ENCODE results near the gene IGF1.

Gene IGF1

GRCh38 chr12:102408487-102409297 lies 71.7 kb downstream of the IGF1 start:
- Histone ChIP-seq H3K4me3 (ENCODE audit: extremely low read depth, insufficient read depth, low read length, poor library complexity, severe bottlenecking) (no peak overlapping the region), H3K36me3 (ENCODE audit: control insufficient read depth, insufficient read depth, low read length) (no peaks in the 10 kb centered on the region), H3K4me1 (ENCODE audit: control insufficient read depth, insufficient read depth, low read length, poor library complexity, severe bottlenecking) (no peaks in the 10 kb centered on the region), H3K27ac (ENCODE audit: low read depth, low read length, severe bottlenecking) (no peak overlapping the region), H3K9me3 (ENCODE audit: control insufficient read depth, low read length) (no peaks in the 10 kb centered on the region)
- WGBS, 2 experiments (ENCODE audit: insufficient coverage in 2 of 2) = 86% methylated on average over 2 of the region's 4 CpGs; no CpG with 5 or more reads in 1 of the 2 experiments

GRCh38 chr12:102407776-102408486 lies 72.4 kb downstream of the IGF1 start:
- H3K4me1 ChIP-seq (ENCODE audit: control insufficient read depth, insufficient read depth, low read length, poor library complexity, severe bottlenecking) = no peaks in the 10 kb centered on the region
- no peaks in the 10 kb centered on the region for H3K9me3 ChIP-seq (ENCODE audit: control insufficient read depth, low read length)
- H3K27ac ChIP-seq (ENCODE audit: low read depth, low read length, severe bottlenecking) = no peak overlapping the region
- 79 to 95% methylated on average over 3 of the region's 3 CpGs for WGBS, 2 experiments (ENCODE audit: insufficient coverage in 2 of 2)
- H3K4me3 ChIP-seq (ENCODE audit: extremely low read depth, insufficient read depth, low read length, poor library complexity, severe bottlenecking) = no peak overlapping the region
- H3K36me3 ChIP-seq (ENCODE audit: control insufficient read depth, insufficient read depth, low read length) = no peaks in the 10 kb centered on the region

- no peaks in the 10 kb centered on the region for H3K36me3 ChIP-seq (ENCODE audit: control insufficient read depth, insufficient read depth, low read length)
- H3K27ac ChIP-seq (ENCODE audit: low read depth, low read length, severe bottlenecking) = no peak overlapping the region
- H3K4me3 ChIP-seq (ENCODE audit: extremely low read depth, insufficient read depth, low read length, poor library complexity, severe bottlenecking) = no peak overlapping the region
- no peaks in the 10 kb centered on the region for H3K4me1 ChIP-seq (ENCODE audit: control insufficient read depth, insufficient read depth, low read length, poor library complexity, severe bottlenecking)
- WGBS, 2 experiments (ENCODE audit: insufficient coverage in 2 of 2) = 88 to 91% methylated on average over 6 to 7 of the region's 7 CpGs
- no peaks in the 10 kb centered on the region for H3K9me3 ChIP-seq (ENCODE audit: control insufficient read depth, low read length)
Measured at GRCh38 chr12:102406033-102406584, 74.3 kb downstream of the IGF1 start.

GRCh38 chr12:102401087-102401486 lies 79.3 kb downstream of the IGF1 start:
- Histone ChIP-seq H3K36me3 (ENCODE audit: control insufficient read depth, insufficient read depth, low read length) (no peaks in the 10 kb centered on the region), H3K4me1 (ENCODE audit: control insufficient read depth, insufficient read depth, low read length, poor library complexity, severe bottlenecking) (no peaks in the 10 kb centered on the region), H3K9me3 (ENCODE audit: control insufficient read depth, low read length) (no peaks in the 10 kb centered on the region), H3K4me3 (ENCODE audit: extremely low read depth, insufficient read depth, low read length, poor library complexity, severe bottlenecking) (no peak overlapping the region), H3K27ac (ENCODE audit: low read depth, low read length, severe bottlenecking) (no peak overlapping the region)
- 67 to 78% methylated on average over 1 of the region's 2 CpGs for WGBS, 2 experiments (ENCODE audit: insufficient coverage in 2 of 2)

GRCh38 chr12:102399653-102400052 lies 80.7 kb downstream of the IGF1 start:
- no CpG with 5 or more reads among the region's 1 CpG for WGBS, 2 experiments (ENCODE audit: insufficient coverage in 2 of 2)
- no peak overlapping the region for H3K27ac ChIP-seq (ENCODE audit: low read depth, low read length, severe bottlenecking)

GRCh38 chr12:102396276-102396675 lies 84.1 kb downstream of the IGF1 start:
- H3K9me3 ChIP-seq (ENCODE audit: control insufficient read depth, low read length) = no peaks in the 10 kb centered on the region
- H3K36me3 ChIP-seq (ENCODE audit: control insufficient read depth, insufficient read depth, low read length) = no peaks in the 10 kb centered on the region
- no CpG with 5 or more reads among the region's 2 CpGs for WGBS, 2 experiments (ENCODE audit: insufficient coverage in 2 of 2)
- H3K27ac ChIP-seq (ENCODE audit: low read depth, low read length, severe bottlenecking) = no peak overlapping the region
- no peak overlapping the region for H3K4me3 ChIP-seq (ENCODE audit: extremely low read depth, insufficient read depth, low read length, poor library complexity, severe bottlenecking)
- no peaks in the 10 kb centered on the region for H3K4me1 ChIP-seq (ENCODE audit: control insufficient read depth, insufficient read depth, low read length, poor library complexity, severe bottlenecking)

More at GRCh38 chr12:102399653-102400052, 80.7 kb downstream of the IGF1 start:
- Histone ChIP-seq H3K9me3 (ENCODE audit: control insufficient read depth, low read length) (no peaks in the 10 kb centered on the region), H3K4me1 (ENCODE audit: control insufficient read depth, insufficient read depth, low read length, poor library complexity, severe bottlenecking) (no peaks in the 10 kb centered on the region), H3K4me3 (ENCODE audit: extremely low read depth, insufficient read depth, low read length, poor library complexity, severe bottlenecking) (no peak overlapping the region), H3K36me3 (ENCODE audit: control insufficient read depth, insufficient read depth, low read length) (no peaks in the 10 kb centered on the region)

GRCh38 chr12:102394200-102394599 lies 86.2 kb downstream of the IGF1 start:
- no CpG with 5 or more reads among the region's 1 CpG for WGBS, 2 experiments (ENCODE audit: insufficient coverage in 2 of 2)
- no peaks in the 10 kb centered on the region for H3K4me1 ChIP-seq (ENCODE audit: control insufficient read depth, insufficient read depth, low read length, poor library complexity, severe bottlenecking)
- no peaks in the 10 kb centered on the region for H3K36me3 ChIP-seq (ENCODE audit: control insufficient read depth, insufficient read depth, low read length)
- H3K9me3 ChIP-seq (ENCODE audit: control insufficient read depth, low read length) = no peaks in the 10 kb centered on the region
- H3K4me3 ChIP-seq (ENCODE audit: extremely low read depth, insufficient read depth, low read length, poor library complexity, severe bottlenecking) = no peak overlapping the region
- H3K27ac ChIP-seq (ENCODE audit: low read depth, low read length, severe bottlenecking) = no peak overlapping the region

GRCh38 chr12:102390068-102390467 lies 90.3 kb downstream of the IGF1 start:
- H3K36me3 ChIP-seq (ENCODE audit: control insufficient read depth, insufficient read depth, low read length) = no peaks in the 10 kb centered on the region
- H3K4me1 ChIP-seq (ENCODE audit: control insufficient read depth, insufficient read depth, low read length, poor library complexity, severe bottlenecking) = no peaks in the 10 kb centered on the region
- no peak overlapping the region for H3K4me3 ChIP-seq (ENCODE audit: extremely low read depth, insufficient read depth, low read length, poor library complexity, severe bottlenecking)
- no peak overlapping the region for H3K27ac ChIP-seq (ENCODE audit: low read depth, low read length, severe bottlenecking)
- H3K9me3 ChIP-seq (ENCODE audit: control insufficient read depth, low read length) = no peaks in the 10 kb centered on the region
- 87 to 100% methylated on average over 2 of the region's 4 CpGs for WGBS, 2 experiments (ENCODE audit: insufficient coverage in 2 of 2)

- no peaks in the 10 kb centered on the region for H3K4me1 ChIP-seq (ENCODE audit: control insufficient read depth, insufficient read depth, low read length, poor library complexity, severe bottlenecking)
- no peak overlapping the region for H3K27ac ChIP-seq (ENCODE audit: low read depth, low read length, severe bottlenecking)
- H3K4me3 ChIP-seq (ENCODE audit: extremely low read depth, insufficient read depth, low read length, poor library complexity, severe bottlenecking) = no peak overlapping the region
- H3K9me3 ChIP-seq (ENCODE audit: control insufficient read depth, low read length) = no peaks in the 10 kb centered on the region
- no peaks in the 10 kb centered on the region for H3K36me3 ChIP-seq (ENCODE audit: control insufficient read depth, insufficient read depth, low read length)
- WGBS, 2 experiments (ENCODE audit: insufficient coverage in 2 of 2) = 64% methylated on average over 1 of the region's 1 CpG
Measured at GRCh38 chr12:102388469-102388868, 91.9 kb downstream of the IGF1 start.

- no CpG with 5 or more reads among the region's 1 CpG for WGBS, 2 experiments (ENCODE audit: insufficient coverage in 2 of 2)
Measured at GRCh38 chr12:102385343-102385742, 95.0 kb downstream of the IGF1 start.

More at GRCh38 chr12:102385343-102385742, 95.0 kb downstream of the IGF1 start:
- Histone ChIP-seq H3K27ac (ENCODE audit: low read depth, low read length, severe bottlenecking) (no peak overlapping the region), H3K4me1 (ENCODE audit: control insufficient read depth, insufficient read depth, low read length, poor library complexity, severe bottlenecking) (no peaks in the 10 kb centered on the region), H3K9me3 (ENCODE audit: control insufficient read depth, low read length) (no peaks in the 10 kb centered on the region), H3K36me3 (ENCODE audit: control insufficient read depth, insufficient read depth, low read length) (no peaks in the 10 kb centered on the region), H3K4me3 (ENCODE audit: extremely low read depth, insufficient read depth, low read length, poor library complexity, severe bottlenecking) (no peak overlapping the region)
